Activated CD4-positive, CD25-positive, alpha-beta regulatory T cell treated with anti-CD3 and anti-CD28 coated beads, Interleukin-2, amount 50 U/mL, for 16 hours (primary cell): ENCODE measurements around the gene PSD4.

Experiments used
- DNase-seq: peaks from one replicate; pipeline ENCODE4 v3.0.0-alpha.2; 2020; ENCODE audit warnings: low read depth, low spot score

The PSD4 gene

GRCh38 chr2:113236367-113237159 lies 62.8 kb downstream of the PSD4 start:
- no peak for DNase-seq

GRCh38 chr2:113237604-113238160 lies 63.9 kb downstream of the PSD4 start:
- no peak for DNase-seq

- DNase-seq, result no peak
These were observed 65.4 kb downstream of the PSD4 start for GRCh38 chr2:113238871-113239839.

- DNase-seq, result no peak
These were observed 66.6 kb downstream of the PSD4 start for GRCh38 chr2:113240150-113240914.

- no peak for DNase-seq
These were observed 67.4 kb downstream of the PSD4 start for GRCh38 chr2:113240915-113241911.

GRCh38 chr2:113242327-113242726 lies 68.6 kb downstream of the PSD4 start:
- DNase-seq, result no peak

GRCh38 chr2:113245276-113245711 lies 71.5 kb downstream of the PSD4 start:
- DNase-seq, result no peak

GRCh38 chr2:113246606-113247005 lies 72.8 kb downstream of the PSD4 start:
- DNase-seq, result no peak

GRCh38 chr2:113248997-113249770 lies 75.4 kb downstream of the PSD4 start:
- DNase-seq, result peak; percentile 53

- DNase-seq, result no peak
These were observed 77.3 kb downstream of the PSD4 start for GRCh38 chr2:113251118-113251517.

GRCh38 chr2:113252047-113252590 lies 78.3 kb downstream of the PSD4 start:
- no peak for DNase-seq

- DNase-seq, result no peak
These were observed 79.7 kb downstream of the PSD4 start for GRCh38 chr2:113253453-113253852.

- no peak for DNase-seq
These were observed 81.6 kb downstream of the PSD4 start for GRCh38 chr2:113255140-113256070.

GRCh38 chr2:113257516-113258264 lies 83.9 kb downstream of the PSD4 start:
- no peak for DNase-seq

GRCh38 chr2:113258471-113259147 lies 84.8 kb downstream of the PSD4 start:
- no peak for DNase-seq
